Measurements from ENCODE around the gene MAGI2.

MAGI2 gene

DNA sequence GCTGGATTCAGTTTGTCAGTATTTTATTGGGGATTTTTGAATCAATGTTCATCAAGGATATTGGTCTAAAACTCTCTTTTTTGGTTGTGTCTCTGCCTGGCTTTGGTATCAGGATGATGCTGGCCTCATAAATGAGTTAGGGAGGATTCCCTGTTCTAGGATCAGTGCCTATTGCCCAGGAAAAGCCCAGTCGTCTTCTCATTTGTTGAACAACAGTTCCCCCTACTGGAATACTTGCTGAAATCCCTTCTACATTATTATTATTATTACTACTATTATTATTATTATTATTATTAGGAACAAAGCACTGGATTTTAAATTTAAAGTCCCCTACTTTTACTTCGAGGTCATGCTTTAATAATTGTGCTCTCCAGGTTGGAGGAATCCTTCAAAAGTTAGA lies 528.9 kb downstream of the MAGI2 start:
- Histone ChIP-seq H4K20me1 (ENCODE audit: control insufficient read depth, insufficient read depth, low read depth, low read length) (no peaks in the 10 kb centered on the region), H3K9me3 (ENCODE audit: control insufficient read depth, insufficient read depth, low read length) (no peaks in the 10 kb centered on the region), H3K4me3 (ENCODE audit: low read length) (no peak overlapping the region), H3F3A (ENCODE audit: control insufficient read depth, insufficient read depth) (no peaks in the 10 kb centered on the region), H3K4me1 (ENCODE audit: control insufficient read depth, low read length) (no peaks in the 10 kb centered on the region), H3K27me3 (ENCODE audit: control insufficient read depth, low read length) (no peaks in the 10 kb centered on the region), H3K9me2 (replicated peaks; ENCODE audit: control insufficient read depth, low read length) (no peaks in the 10 kb centered on the region), H3K36me3 (ENCODE audit: control insufficient read depth, low read length) (no peaks in the 10 kb centered on the region), H3K79me2 (ENCODE audit: control insufficient read depth, low read length) (no peaks in the 10 kb centered on the region), H3K27ac (ENCODE audit: low read depth, low read length) (no peak overlapping the region), H3K4me2 (ENCODE audit: low read length) (no peak overlapping the region)
- no peak for TF ChIP-seq EZH2phosphoT487 (IDR thresholded peaks at IDR 0.05; ENCODE audit: borderline replicate concordance, low read length)
- TF ChIP-seq CTCF (IDR thresholded peaks at IDR 0.05; ENCODE audit: low read depth, low read length, poor library complexity, severe bottlenecking): no peak

GRCh38 chr7:78912781-78913180 lies 540.7 kb downstream of the MAGI2 start:
- TF ChIP-seq EZH2phosphoT487 (IDR thresholded peaks at IDR 0.05; ENCODE audit: borderline replicate concordance, low read length): no peak
- no peak for TF ChIP-seq CTCF (IDR thresholded peaks at IDR 0.05; ENCODE audit: low read depth, low read length, poor library complexity, severe bottlenecking)
- H3F3A ChIP-seq (ENCODE audit: control insufficient read depth, insufficient read depth): no peaks in the 10 kb centered on the region
- H3K4me2 ChIP-seq (ENCODE audit: low read length): no peak overlapping the region
- no peaks in the 10 kb centered on the region for H3K27me3 ChIP-seq (ENCODE audit: control insufficient read depth, low read length)
- no peaks in the 10 kb centered on the region for H3K79me2 ChIP-seq (ENCODE audit: control insufficient read depth, low read length)
- no peaks in the 10 kb centered on the region for H3K9me2 ChIP-seq (replicated peaks; ENCODE audit: control insufficient read depth, low read length)
- H3K27ac ChIP-seq (ENCODE audit: low read depth, low read length): no peak overlapping the region
- no peaks in the 10 kb centered on the region for H3K36me3 ChIP-seq (ENCODE audit: control insufficient read depth, low read length)
- no peak overlapping the region for H3K4me3 ChIP-seq (ENCODE audit: low read length)
- H4K20me1 ChIP-seq (ENCODE audit: control insufficient read depth, insufficient read depth, low read depth, low read length): no peaks in the 10 kb centered on the region
- no peaks in the 10 kb centered on the region for H3K9me3 ChIP-seq (ENCODE audit: control insufficient read depth, insufficient read depth, low read length)
- no peaks in the 10 kb centered on the region for H3K4me1 ChIP-seq (ENCODE audit: control insufficient read depth, low read length)

GRCh38 chr7:78906735-78907134 lies 546.7 kb downstream of the MAGI2 start:
- Histone ChIP-seq H3K36me3 (ENCODE audit: control insufficient read depth, low read length) (no peaks in the 10 kb centered on the region), H3K9me3 (ENCODE audit: control insufficient read depth, insufficient read depth, low read length) (no peaks in the 10 kb centered on the region), H3K27me3 (ENCODE audit: control insufficient read depth, low read length) (no peaks in the 10 kb centered on the region), H3K79me2 (ENCODE audit: control insufficient read depth, low read length) (no peaks in the 10 kb centered on the region), H3K27ac (ENCODE audit: low read depth, low read length) (no peak overlapping the region), H3K4me3 (ENCODE audit: low read length) (no peak overlapping the region), H3K9me2 (replicated peaks; ENCODE audit: control insufficient read depth, low read length) (no peaks in the 10 kb centered on the region), H4K20me1 (ENCODE audit: control insufficient read depth, insufficient read depth, low read depth, low read length) (no peaks in the 10 kb centered on the region), H3K4me1 (ENCODE audit: control insufficient read depth, low read length) (no peaks in the 10 kb centered on the region), H3K4me2 (ENCODE audit: low read length) (no peak overlapping the region), H3F3A (ENCODE audit: control insufficient read depth, insufficient read depth) (no peaks in the 10 kb centered on the region)
- no peak for TF ChIP-seq EZH2phosphoT487 (IDR thresholded peaks at IDR 0.05; ENCODE audit: borderline replicate concordance, low read length)
- TF ChIP-seq CTCF (IDR thresholded peaks at IDR 0.05; ENCODE audit: low read depth, low read length, poor library complexity, severe bottlenecking): no peak

DNA sequence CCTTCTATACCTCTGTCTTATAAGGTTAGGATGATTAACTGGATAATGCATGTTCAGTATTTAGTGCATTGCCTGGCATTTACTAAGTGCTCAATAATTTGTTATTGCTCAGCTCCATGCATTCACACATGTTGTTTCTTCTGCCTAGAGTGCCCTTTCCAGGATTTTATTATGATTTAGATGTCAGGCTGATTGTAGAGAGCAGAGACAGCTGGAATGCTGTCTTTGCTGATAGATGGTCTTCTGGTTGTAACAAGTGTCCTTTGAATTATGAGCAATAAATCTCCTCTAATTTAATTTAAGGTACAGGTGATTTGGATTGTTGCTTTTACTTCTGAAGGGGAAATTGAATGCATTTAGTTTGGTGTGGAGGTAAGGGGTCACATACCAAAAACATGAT lies 548.0 kb downstream of the MAGI2 start:
- Histone ChIP-seq H3K4me3 (ENCODE audit: low read length) (no peak overlapping the region), H3K79me2 (ENCODE audit: control insufficient read depth, low read length) (no peaks in the 10 kb centered on the region), H3K4me2 (ENCODE audit: low read length) (no peak overlapping the region), H3K9me2 (replicated peaks; ENCODE audit: control insufficient read depth, low read length) (no peaks in the 10 kb centered on the region), H3F3A (ENCODE audit: control insufficient read depth, insufficient read depth) (no peaks in the 10 kb centered on the region), H3K36me3 (ENCODE audit: control insufficient read depth, low read length) (no peaks in the 10 kb centered on the region), H3K27me3 (ENCODE audit: control insufficient read depth, low read length) (no peaks in the 10 kb centered on the region), H3K9me3 (ENCODE audit: control insufficient read depth, insufficient read depth, low read length) (no peaks in the 10 kb centered on the region), H4K20me1 (ENCODE audit: control insufficient read depth, insufficient read depth, low read depth, low read length) (no peaks in the 10 kb centered on the region), H3K27ac (ENCODE audit: low read depth, low read length) (no peak overlapping the region), H3K4me1 (ENCODE audit: control insufficient read depth, low read length) (no peaks in the 10 kb centered on the region)
- TF ChIP-seq CTCF (IDR thresholded peaks at IDR 0.05; ENCODE audit: low read depth, low read length, poor library complexity, severe bottlenecking) (no peak), EZH2phosphoT487 (IDR thresholded peaks at IDR 0.05; ENCODE audit: borderline replicate concordance, low read length) (no peak)
